H1 (cell line): ENCODE data around the gene NPIPB6. TPM values are rescaled to one million over a fixed set of nuclear protein-coding genes. Genes with fewer than 3 reads are reported as not detected.

Experiments
- CTCF ChIA-PET: fragments of 300-600 bp; sonication (Branson Sonifier 250); formaldehyde crosslinking; loops from one replicate; lab custom pipeline; 2021; ENCODE audit not compliant: partially characterized antibody; lab: Charles Lee
- POLR2A ChIA-PET: fragments of 300-600 bp; sonication (Branson Sonifier 250); formaldehyde crosslinking; loops from one replicate; lab custom pipeline; 2021; ENCODE audit warnings: inconsistent platforms; ENCODE audit not compliant: partially characterized antibody; lab: Charles Lee
- DNase-seq, 2 experiments: peaks; one replicate each; pipeline versions ENCODE4 v3.0.0 to v3.0.0-alpha.2; 2010 to 2022; ENCODE audit warnings: low spot score in 2 of 2, low read depth in 1 of 2, mixed read lengths in 1 of 2
- FAIRE-seq: peaks from 2 replicates; lab custom pipeline; 2011; peaks lifted over from hg19 to GRCh38; lab: Jason Lieb, UNC
- H2AFZ ChIP-seq: 2 replicates; pipeline ENCODE4 v1.8.1; 2012; ENCODE audit warnings: low read length, inconsistent platforms
- H2AK5ac ChIP-seq: 2 replicates; pipeline ENCODE4 v1.6.1; 2013; ENCODE audit warnings: low read depth, low read length
- H2BK120ac ChIP-seq: replicated peaks from 2 replicates; pipeline ENCODE3; 2013; ENCODE audit warnings: low read depth, low read length, inconsistent platforms
- H2BK12ac ChIP-seq: 2 replicates; pipeline ENCODE4 v1.6.1; 2013; ENCODE audit warnings: low read depth, low read length
- H2BK15ac ChIP-seq: 2 replicates; pipeline ENCODE4 v1.6.1; 2013; ENCODE audit warnings: low read length
- H2BK20ac ChIP-seq: 2 replicates; pipeline ENCODE4 v1.6.1; 2013; ENCODE audit warnings: low read length
- H2BK5ac ChIP-seq: 2 replicates; pipeline ENCODE4 v1.6.1; 2013; ENCODE audit warnings: low read depth, low read length
- H3K14ac ChIP-seq: 2 replicates; pipeline ENCODE4 v1.6.1; 2013; ENCODE audit warnings: inconsistent platforms; ENCODE audit not compliant: insufficient read length
- H3K18ac ChIP-seq: 2 replicates; pipeline ENCODE4 v1.6.1; 2013; ENCODE audit warnings: low read length; ENCODE audit errors: extremely low read depth
- H3K23ac ChIP-seq: 2 replicates; pipeline ENCODE4 v1.6.1; 2013; ENCODE audit warnings: inconsistent platforms; ENCODE audit not compliant: insufficient read length
- H3K23me2 ChIP-seq: 2 replicates; pipeline ENCODE4 v1.6.1; 2013; ENCODE audit warnings: low read depth, low read length
- H3K27ac ChIP-seq: 2 replicates; pipeline ENCODE4 v1.6.1; 2011; ENCODE audit warnings: low read depth, low read length, inconsistent platforms
- H3K27me3 ChIP-seq, 4 experiments: replicated peaks in 1 of 4; 1 replicate in 1 of 4; 2 replicates in 3 of 4; pipeline versions ENCODE4 v1.6.1 to v1.8.1; 2011 to 2013; ENCODE audit warnings: low read length in 3 of 4, mild to moderate bottlenecking in 3 of 4, inconsistent platforms in 2 of 4, mixed read lengths in 2 of 4, moderate library complexity in 1 of 4; ENCODE audit not compliant: control insufficient read depth in 3 of 4, insufficient read depth in 3 of 4; ENCODE audit errors: extremely low read depth in 1 of 4
- H3K36me3 ChIP-seq, 4 experiments: 2 replicates each; pipeline versions ENCODE4 v1.6.1 to v1.8.1; 2011 to 2013; ENCODE audit warnings: mild to moderate bottlenecking in 4 of 4, low read length in 3 of 4, moderate library complexity in 2 of 4, control low read depth in 1 of 4, inconsistent platforms in 1 of 4; ENCODE audit not compliant: insufficient read depth in 4 of 4, control insufficient read depth in 2 of 4
- H3K4ac ChIP-seq: replicated peaks from 2 replicates; pipeline ENCODE3; 2013; ENCODE audit warnings: low read length, low read depth, mixed read lengths, inconsistent platforms; ENCODE audit not compliant: insufficient read length
- H3K4me1 ChIP-seq, 4 experiments: replicated peaks in 1 of 4; 1 replicate in 1 of 4; 2 replicates in 3 of 4; pipeline versions ENCODE4 v1.6.1 to v1.8.1; 2011 to 2013; ENCODE audit warnings: low read length in 3 of 4, inconsistent platforms in 2 of 4, mixed read lengths in 1 of 4; ENCODE audit not compliant: insufficient read depth in 4 of 4, control insufficient read depth in 3 of 4
- H3K4me2 ChIP-seq, 2 experiments: 2 replicates each; pipeline versions ENCODE4 v1.6.1 to v1.8.1; 2011 to 2013; ENCODE audit warnings: low read depth in 2 of 2, low read length in 2 of 2, control low read depth in 1 of 2, inconsistent platforms in 1 of 2, mild to moderate bottlenecking in 1 of 2; ENCODE audit not compliant: insufficient read depth in 1 of 2
- H3K4me3 ChIP-seq, 4 experiments: fragments of 200-600, 300-600 bp in 1 of 4; sonication (generic), shearing (Covaris generic), sonication (Bioruptor Twin) in 1 of 4; 2 replicates each; pipeline versions ENCODE4 v1.5.1 to v1.8.1; 2011 to 2016; ENCODE audit warnings: low read length in 4 of 4, low read depth in 3 of 4, control low read depth in 2 of 4, inconsistent platforms in 2 of 4, mild to moderate bottlenecking in 2 of 4, mixed read lengths in 1 of 4, moderate library complexity in 1 of 4; ENCODE audit not compliant: insufficient read depth in 2 of 4; ENCODE audit errors: extremely low read depth in 1 of 4
- H3K56ac ChIP-seq: replicated peaks from 2 replicates; pipeline ENCODE3; 2013; ENCODE audit warnings: low read depth, mild to moderate bottlenecking, mixed read lengths, low read length, inconsistent platforms; ENCODE audit not compliant: insufficient read length
- H3K79me1 ChIP-seq: 2 replicates; pipeline ENCODE4 v1.6.1; 2013; ENCODE audit warnings: low read depth, low read length, control low read depth
- H3K79me2 ChIP-seq, 2 experiments: 2 replicates each; pipeline versions ENCODE4 v1.6.1 to v1.8.1; 2012 to 2013; ENCODE audit warnings: low read length in 2 of 2, mild to moderate bottlenecking in 2 of 2, inconsistent platforms in 1 of 2; ENCODE audit not compliant: insufficient read depth in 2 of 2, control insufficient read depth in 1 of 2
- H3K9ac ChIP-seq, 4 experiments: replicated peaks in 1 of 4; 1 replicate in 1 of 4; 2 replicates in 3 of 4; pipeline versions ENCODE4 v1.6.1 to v1.8.1; 2011 to 2013; ENCODE audit warnings: low read depth in 3 of 4, low read length in 3 of 4, control low read depth in 2 of 4, mild to moderate bottlenecking in 2 of 4, moderate library complexity in 2 of 4, inconsistent platforms in 1 of 4; ENCODE audit errors: extremely low read depth in 1 of 4
- H3K9me3 ChIP-seq, 2 experiments: 2 replicates each; pipeline versions ENCODE4 v1.6.1 to v1.8.1; 2012 to 2013; ENCODE audit warnings: mild to moderate bottlenecking in 2 of 2, moderate library complexity in 2 of 2, control low read depth in 1 of 2, inconsistent platforms in 1 of 2, low read depth in 1 of 2, low read length in 1 of 2, mixed read lengths in 1 of 2; ENCODE audit not compliant: insufficient read depth in 2 of 2
- H4K20me1 ChIP-seq, 2 experiments: replicated peaks in 1 of 2; 2 replicates each; pipeline versions ENCODE3 to v1.8.1; 2011 to 2013; ENCODE audit warnings: inconsistent platforms in 2 of 2, low read length in 2 of 2, mild to moderate bottlenecking in 1 of 2; ENCODE audit not compliant: insufficient read depth in 2 of 2, control insufficient read depth in 1 of 2
- H4K5ac ChIP-seq: 2 replicates; pipeline ENCODE4 v1.6.1; 2013; ENCODE audit warnings: low read length, low read depth, mixed read lengths, inconsistent platforms; ENCODE audit not compliant: insufficient read length
- H4K8ac ChIP-seq: 2 replicates; pipeline ENCODE4 v1.8.0; 2013; ENCODE audit warnings: mild to moderate bottlenecking, moderate library complexity, low read length, inconsistent platforms; ENCODE audit not compliant: insufficient read depth; ENCODE audit errors: extremely low read depth
- H4K91ac ChIP-seq: replicated peaks from 2 replicates; pipeline ENCODE3; 2013; ENCODE audit warnings: low read length, mixed read lengths, inconsistent platforms; ENCODE audit not compliant: insufficient read length
- WGBS, 2 experiments: shearing (Covaris generic) in 1 of 2; methylation state at CpG; one replicate each; pipeline versions ENCODE4 v1.1.6 to v1.1.7; 2013 to 2015; ENCODE audit warnings: low lambda C conversion rate in 2 of 2, mixed read lengths in 2 of 2, inconsistent platforms in 1 of 2, low coverage in 1 of 2, missing lambda C conversion rate in 1 of 2; ENCODE audit not compliant: insufficient replicate concordance in 2 of 2, insufficient coverage in 1 of 2, insufficient read length in 1 of 2; ENCODE audit errors: extremely low coverage in 1 of 2, missing lambda C conversion rate in 1 of 2; 5-methylcytosine and 5-hydroxymethylcytosine counted together
- polyA plus RNA-seq, 7 experiments: library from polyadenylated mRNA; depleted of rRNA in 3 of 7; stranded (reverse) in 5 of 7; unstranded in 2 of 7; fragments of >200 nt in 5 of 7; fragments of 200-250 nt in 2 of 7; gene quantifications; 1 replicate in 5 of 7; 2 replicates in 1 of 7; 4 replicates in 1 of 7; pipeline versions ENCODE4 v1.2.1 to v1.2.3, GENCODE V29; 2011 to 2013; ENCODE audit warnings: missing spikeins in 2 of 7, mixed read lengths in 2 of 7
- total RNA-seq: library from RNA; stranded (reverse); fragmentation: NEBNext Ultra II Directional; extraction: Animal tissue kit (Norgen Biotek cat#: 25700); gene quantifications from 2 replicates; pipeline ENCODE4 v1.2.1, GENCODE V29; 2021

The NPIPB6 gene
- total and polyA plus RNA-seq, 2 of the 8 experiments (the other 6 are each of a cell fraction or from before 2014, with no cell fraction given): 0.83 to 1.9 TPM

- Histone ChIP-seq H4K8ac (peak overlapping the region; percentile 95), H4K20me1 (peaks cover 17 to 21% of the 10 kb centered on the region in 2 experiments), H3K27ac (peak overlapping the region; percentile 77), H3K27me3 (no peaks in the 10 kb centered on the region), H3K9ac (peak overlapping the region; percentile 69 to 89 (median 78)), H3K79me1 (peaks cover 29% of the 10 kb centered on the region), H3K56ac (peak overlapping the region; percentile 73), H4K91ac (peak overlapping the region; percentile 91), H3K23me2 (peaks cover 12% of the 10 kb centered on the region), H3K36me3 (peaks cover 0 to 8% (median 2%) of the 10 kb centered on the region in 4 experiments; a peak in 2 of 8 replicates), H3K79me2 (peaks cover 10 to 60% of the 10 kb centered on the region in 2 experiments), H2BK12ac (peak overlapping the region; percentile 60; the same call in 1 of the 2 replicates), H3K9me3 (no peaks in the 10 kb centered on the region), H2BK20ac (no peak overlapping the region), H2AK5ac (no peak overlapping the region), H3K4ac (peak overlapping the region; percentile 75), H4K5ac (peak overlapping the region; percentile 85), H3K4me3 (peak overlapping the region; percentile 85 to 94 (median 88)), H3K14ac (no peak overlapping the region), H3K4me1 (peaks cover 3 to 22% (median 13%) of the 10 kb centered on the region in 4 experiments), H2BK15ac (no peak overlapping the region), H2AFZ (no peak overlapping the region), H2BK120ac (no peak overlapping the region), H3K4me2 (peak overlapping the region; percentile 82 to 98), H2BK5ac (peak overlapping the region; percentile 79; the same call in 1 of the 2 replicates), H3K18ac (peak overlapping the region; percentile 96), H3K23ac (no peak overlapping the region)
- DNase-seq: peak in 1 of 2 experiments; percentile 88
- FAIRE-seq: no peak
- POLR2A ChIA-PET: interaction anchor here (0.7 to 4.5 kb wide), 11 partner anchors 7 to 531 kb away, joined by 3 to 45 read pairs (median 5); no protein-coding TSS in a partner anchor
- WGBS, 2 experiments: 2% methylated on average over 36 of the region's 60 CpGs; no CpG with 5 or more reads in 1 of the 2 experiments
- CTCF ChIA-PET: interaction anchor here (0.7 to 3.3 kb wide), 4 partner anchors 9 to 24 kb away, joined by 5 to 17 read pairs (median 6); no protein-coding TSS in a partner anchor
Observed at GRCh38 chr16:28292731-28293600, 70.3 kb downstream of the NPIPB6 start.
